Activated CD4-positive, alpha-beta T cell treated with anti-CD3 and anti-CD28 coated beads, Interleukin-2, amount 50 U/mL, for 24 hours (primary cell): ENCODE measurements around the gene TMEM100.

Experiments
- DNase-seq, 2 donors: peaks; one replicate each; pipeline ENCODE4 v3.0.0-alpha.2; 2020; ENCODE audit warnings: low read depth in 1 of 2, low spot score in 1 of 2

Gene TMEM100

GRCh38 chr17:55722742-55723487 lies at the start of gene TMEM100:
TSS of gene TMEM100 (minus strand) at chr17:55722864. CDS start at chr17:55721070, 1,794 bp downstream.
- DNase-seq, result no peak

GRCh38 chr17:55772086-55772485 lies 49.4 kb upstream of the TMEM100 start:
- no peak for DNase-seq

GRCh38 chr17:55770196-55770870 lies 47.7 kb upstream of the TMEM100 start:
- no peak for DNase-seq

- no peak for DNase-seq
Observed at GRCh38 chr17:55769625-55770000, 46.9 kb upstream of the TMEM100 start.

GRCh38 chr17:55768936-55769624 lies 46.4 kb upstream of the TMEM100 start:
- DNase-seq, result no peak

- DNase-seq, result no peak
Observed at GRCh38 chr17:55765472-55765871, 42.8 kb upstream of the TMEM100 start.

- no peak for DNase-seq
Observed at GRCh38 chr17:55764610-55765009, 41.9 kb upstream of the TMEM100 start.

- DNase-seq, result no peak
Observed at GRCh38 chr17:55763856-55764255, 41.2 kb upstream of the TMEM100 start.

- no peak for DNase-seq
Observed at GRCh38 chr17:55762086-55762858, 39.6 kb upstream of the TMEM100 start.

- DNase-seq, result no peak
Observed at GRCh38 chr17:55760643-55761355, 38.1 kb upstream of the TMEM100 start.

GRCh38 chr17:55758171-55758570 lies 35.5 kb upstream of the TMEM100 start:
- DNase-seq, result no peak

- no peak for DNase-seq
Observed at GRCh38 chr17:55757659-55758058, 35.0 kb upstream of the TMEM100 start.

GRCh38 chr17:55756689-55757088 lies 34.0 kb upstream of the TMEM100 start:
- no peak for DNase-seq

- no peak for DNase-seq
Observed at GRCh38 chr17:55751720-55752250, 29.1 kb upstream of the TMEM100 start.

- peak; percentile 62 to 81 for DNase-seq
Observed at GRCh38 chr17:55750750-55751657, 28.3 kb upstream of the TMEM100 start, which contains the start of gene PCTP. TSS of gene PCTP (plus strand) at chr17:55751051. CDS start at chr17:55751104, 53 bp downstream.

GRCh38 chr17:55749985-55750384 lies 27.3 kb upstream of the TMEM100 start:
- DNase-seq, result no peak

GRCh38 chr17:55748841-55749240 lies 26.2 kb upstream of the TMEM100 start:
- no peak for DNase-seq

GRCh38 chr17:55747209-55747608 lies 24.5 kb upstream of the TMEM100 start:
- no peak for DNase-seq

GRCh38 chr17:55746466-55746865 lies 23.8 kb upstream of the TMEM100 start:
- no peak for DNase-seq
